K562 (cell line): ENCODE data around the gene SLC30A3. TPM values are rescaled to one million over a fixed set of nuclear protein-coding genes. Genes with fewer than 3 reads are reported as not detected.

Experiments
- ATAC-seq: fragments of 200-7000 bp; cut with Tn5 transposase; 3 replicates; pipeline ENCODE4 v1.9.1; 2020; ENCODE audit warnings: moderate library complexity
- BruUV-seq: library from RNA; stranded (reverse); fragments of 400-500 nt; replicated peaks from 2 replicates; lab custom pipeline; 2021; lab: Mats Ljungman, UMichigan
- CTCF ChIA-PET: fragments of 300-600 bp; formaldehyde crosslinking; extraction: SDS; loops from one replicate; lab custom pipeline; 2021; ENCODE audit warnings: low intra/inter-chr PET ratio; lab: Yijun Ruan, JAX
- POLR2A ChIA-PET: fragments of 300-600, 350-650 bp; sonication (Branson Sonifier 250); formaldehyde crosslinking; extraction: SDS; loops from one replicate; lab custom pipeline; 2021; ENCODE audit warnings: antibody characterized with exemption, inconsistent platforms; lab: Yijun Ruan, JAX
- DNase-seq, 4 experiments: peaks; one replicate each; pipeline versions ENCODE4 v3.0.0 to v3.0.0-alpha.2; 2011 to 2018; ENCODE audit warnings: low spot score in 3 of 4, mixed read lengths in 3 of 4; ENCODE audit errors: extremely low read depth in 1 of 4
- FAIRE-seq: peaks from 2 replicates; lab custom pipeline; 2011; peaks lifted over from hg19 to GRCh38; lab: Jason Lieb, UNC
- H2AFZ ChIP-seq: 2 replicates; pipeline ENCODE4 v1.6.0; 2011; ENCODE audit warnings: low read depth, low read length, control low read depth, inconsistent platforms
- H3K27ac ChIP-seq: fragments of 200-600 bp; 3 replicates; pipeline ENCODE4 v1.8.0; 2011; ENCODE audit warnings: low read depth, mild to moderate bottlenecking, control low read depth, inconsistent platforms, low read length, moderate library complexity, mixed read lengths; ENCODE audit errors: extremely low read depth
- H3K27me3 ChIP-seq, 2 experiments: fragments of 300-600 bp in 1 of 2; 2 replicates in 1 of 2; 3 replicates in 1 of 2; pipeline versions ENCODE4 v1.6.0 to v1.8.0; 2011; ENCODE audit warnings: inconsistent platforms in 2 of 2, low read length in 2 of 2, mild to moderate bottlenecking in 1 of 2, mixed read lengths in 1 of 2, moderate library complexity in 1 of 2; ENCODE audit not compliant: control insufficient read depth in 2 of 2, insufficient read depth in 2 of 2
- H3K36me3 ChIP-seq: fragments of 300-600 bp; 3 replicates; pipeline ENCODE4 v1.8.0; 2011; ENCODE audit warnings: mild to moderate bottlenecking, low read length, inconsistent platforms; ENCODE audit not compliant: control insufficient read depth, insufficient read depth
- H3K4me1 ChIP-seq, 2 experiments: fragments of 200-600 bp in 1 of 2; replicated peaks in 1 of 2; 2 replicates in 1 of 2; 3 replicates in 1 of 2; pipeline versions ENCODE4 v1.5.1 to v1.8.0; 2011; ENCODE audit warnings: inconsistent platforms in 2 of 2, low read length in 2 of 2, mild to moderate bottlenecking in 1 of 2, mixed read lengths in 1 of 2, moderate library complexity in 1 of 2; ENCODE audit not compliant: control insufficient read depth in 2 of 2, insufficient read depth in 2 of 2
- H3K4me2 ChIP-seq: 2 replicates; pipeline ENCODE4 v1.6.1; 2011; ENCODE audit warnings: low read length, control low read depth, inconsistent platforms, mixed read lengths; ENCODE audit not compliant: insufficient read depth
- H3K4me3 ChIP-seq: fragments of 200-600 bp; sonication (generic), shearing (Covaris generic); 2 replicates; pipeline ENCODE4 v1.5.1; 2016; ENCODE audit warnings: control low read depth, inconsistent platforms
- H3K79me2 ChIP-seq: fragments of 200-600 bp; 3 replicates; pipeline ENCODE4 v1.8.0; 2011; ENCODE audit warnings: low read length, inconsistent platforms; ENCODE audit not compliant: control insufficient read depth, insufficient read depth
- H3K9ac ChIP-seq, 2 experiments: 2 replicates each; pipeline versions ENCODE4 v1.6.0 to v1.6.1; 2011; ENCODE audit warnings: low read depth in 2 of 2, low read length in 2 of 2, control low read depth in 1 of 2, inconsistent platforms in 1 of 2, mild to moderate bottlenecking in 1 of 2, mixed read lengths in 1 of 2; ENCODE audit not compliant: insufficient read depth in 1 of 2
- H3K9me1 ChIP-seq: one replicate; pipeline ENCODE4 v1.6.0; 2011; ENCODE audit warnings: inconsistent platforms, mild to moderate bottlenecking, low read length, moderate library complexity; ENCODE audit not compliant: control insufficient read depth, insufficient read depth
- H3K9me3 ChIP-seq: replicated peaks from 2 replicates; pipeline ENCODE4 v1.5.1; 2011; ENCODE audit warnings: low read depth, low read length, inconsistent platforms; ENCODE audit not compliant: control insufficient read depth, insufficient read depth
- H4K20me1 ChIP-seq: replicated peaks from 2 replicates; pipeline ENCODE4 v1.6.1; 2011; ENCODE audit warnings: low read length, inconsistent platforms, mixed read lengths; ENCODE audit not compliant: control insufficient read depth, insufficient read depth
- CUX1 ChIP-seq: fragments of 200-800 bp; sonication (Bioruptor generic); IDR thresholded peaks from 2 replicates; pipeline ENCODE4 v1.6.1; 2016; ENCODE audit warnings: missing genetic modification characterization, missing compliant biosample characterization
- ESRRB ChIP-seq: fragments of 250-450 bp; sonication (Bioruptor Pico); IDR thresholded peaks from 2 replicates; pipeline ENCODE4 v1.5.0; 2020; ENCODE audit warnings: mild to moderate bottlenecking, moderate library complexity, borderline replicate concordance
- ILK ChIP-seq: fragments of 450-650 bp; IDR thresholded peaks from 2 replicates; pipeline ENCODE4 v1.6.1; 2016; ENCODE audit warnings: missing genetic modification characterization, low read depth, mild to moderate bottlenecking, missing compliant biosample characterization, moderate library complexity, borderline replicate concordance
- KLF16 ChIP-seq: IDR thresholded peaks from 2 replicates; pipeline ENCODE4 v1.6.1; 2016; ENCODE audit warnings: antibody characterized with exemption
- MTF1 ChIP-seq: fragments of 250-450 bp; sonication (Bioruptor Pico); IDR thresholded peaks from 2 replicates; pipeline ENCODE4 v1.9.0; 2021; ENCODE audit warnings: moderate library complexity, mild to moderate bottlenecking, inconsistent platforms, borderline replicate concordance
- NCOA4 ChIP-seq: fragments of 450-650 bp; IDR thresholded peaks from 2 replicates; pipeline ENCODE4 v1.6.1; 2018; ENCODE audit warnings: mild to moderate bottlenecking; ENCODE audit not compliant: partially characterized antibody
- NR3C1 ChIP-seq: sonication (generic); formaldehyde crosslinking; IDR thresholded peaks from 2 replicates; pipeline ENCODE4 v1.8.1; 2022; ENCODE audit warnings: missing genetic modification reagents
- OTX1 ChIP-seq: fragments of 450-650 bp; formaldehyde crosslinking; IDR thresholded peaks from 2 replicates; pipeline ENCODE4 v1.4.0; 2022; ENCODE audit warnings: mild to moderate bottlenecking
- STAT5A ChIP-seq: IDR thresholded peaks from 2 replicates; pipeline ENCODE4 v1.6.1; 2012; ENCODE audit warnings: low read length, inconsistent platforms, borderline replicate concordance
- ZNF224 ChIP-seq: sonication (generic); formaldehyde crosslinking; IDR thresholded peaks from 2 replicates; pipeline ENCODE4 v1.8.0; 2022; ENCODE audit warnings: mild to moderate bottlenecking, missing genetic modification reagents
- ZNF512 ChIP-seq: IDR thresholded peaks from 2 replicates; pipeline ENCODE4 v1.6.1; 2016; ENCODE audit warnings: missing genetic modification characterization, missing compliant biosample characterization
- WGBS: fragments of 100-300 bp; shearing (Covaris generic); methylation state at CpG from one replicate; pipeline ENCODE4 v1.1.6; 2016; ENCODE audit warnings: low coverage, mixed read lengths; ENCODE audit not compliant: insufficient coverage; ENCODE audit errors: missing lambda C conversion rate; 5-methylcytosine and 5-hydroxymethylcytosine counted together
- in situ Hi-C: fragments of 300-500 bp; cut with MboI; formaldehyde crosslinking; loops from 4 replicates; pipeline ENCODE4 v1.15.0; 2018; ENCODE audit warnings: inconsistent platforms, mixed read lengths
- intact Hi-C: fragments of 100-400 bp; cut with micrococcal nuclease; formaldehyde crosslinking; loops from 2 replicates; pipeline ENCODE4 v1.14.2; 2022
- polyA plus RNA-seq, 8 experiments: library from polyadenylated mRNA; depleted of rRNA in 4 of 8; stranded (reverse) in 5 of 8; unstranded in 3 of 8; fragments of >200 nt; fragmentation: Nextera tagmentation in 2 of 8; fragmentation: Illumina TruSeq in 1 of 8; extraction: Ambion mirVana in 2 of 8; extraction: Trizol in 1 of 8; gene quantifications; 2 replicates each; pipeline versions ENCODE4 v1.2.1 to v1.2.3, GENCODE V29; 2011 to 2014; ENCODE audit warnings: inconsistent platforms in 1 of 8, missing spikeins in 1 of 8
- total RNA-seq, 7 experiments: library from RNA; depleted of rRNA in 6 of 7; stranded (reverse); fragments of >200 nt in 6 of 7; fragmentation: Illumina TruSeq in 2 of 7; extraction: Trizol in 2 of 7; gene quantifications; 2 replicates each; pipeline versions ENCODE4 v1.2.1 to v1.2.3, GENCODE V29; 2011 to 2021; ENCODE audit warnings: low replicate concordance in 1 of 7
- TF ChIP-seq, protein P1 (sequence below): fragments of 250-450 bp; sonication (Bioruptor Pico); IDR thresholded peaks from 2 replicates; pipeline ENCODE4 v1.9.0; 2021; ENCODE audit warnings: mild to moderate bottlenecking, inconsistent platforms

SLC30A3 gene
- total and polyA plus RNA-seq, 9 of the 15 experiments (the other 6 are each of a cell fraction or from before 2014, with no cell fraction given): 0.03 to 2.7 (median 0.89) TPM; not detected in 1

- FAIRE-seq (no peak), DNase-seq (peak in 3 of 4 experiments; percentile 13 to 41 (median 38)), ATAC-seq (no peak)
- peak overlapping the region; percentile 91; the same call in 2 of the 3 replicates for H3K27ac ChIP-seq
- H3K79me2 ChIP-seq: peaks cover 40% of the 10 kb centered on the region
- no peak overlapping the region for H2AFZ ChIP-seq
- CTCF ChIA-PET: no interaction called here
- no TSS peak for BruUV-seq
- peak overlapping the region; percentile 93 for H3K4me2 ChIP-seq
- in situ Hi-C loops (no loop called here), intact Hi-C loops (no loop called here)
- H4K20me1 ChIP-seq: no peaks in the 10 kb centered on the region
- H3K9me3 ChIP-seq: no peaks in the 10 kb centered on the region
- peaks cover 79% of the 10 kb centered on the region for H3K36me3 ChIP-seq
- POLR2A ChIA-PET: interaction anchor here (0.9 to 1.2 kb wide), 4 partner anchors 11 to 28 kb away, joined by 3 read pairs; no protein-coding TSS in a partner anchor
- H3K4me1 ChIP-seq: peaks cover 19% of the 10 kb centered on the region in 2 experiments; a peak in 4 of 5 replicates
- peak overlapping the region; percentile 65; the same call in 1 of the 2 replicates for H3K4me3 ChIP-seq
- 53% methylated on average over 2 of the region's 2 CpGs for WGBS
- no peaks in the 10 kb centered on the region for H3K27me3 ChIP-seq
- peak overlapping the region; percentile 29 to 94; a peak in 2 of 4 replicates for H3K9ac ChIP-seq
- H3K9me1 ChIP-seq: no peaks in the 10 kb centered on the region
- no peak for TF ChIP-seq NR3C1 (CRISPR knock-in tag)
- no peak for TF ChIP-seq ZNF224 (CRISPR knock-in tag)
- TF ChIP-seq CUX1 (CRISPR knock-in tag): no peak
- TF ChIP-seq ZNF512 (tag): no peak
- no peak for TF ChIP-seq MTF1 (CRISPR knock-in tag)
- TF ChIP-seq STAT5A: no peak
- TF ChIP-seq, protein P1, sequence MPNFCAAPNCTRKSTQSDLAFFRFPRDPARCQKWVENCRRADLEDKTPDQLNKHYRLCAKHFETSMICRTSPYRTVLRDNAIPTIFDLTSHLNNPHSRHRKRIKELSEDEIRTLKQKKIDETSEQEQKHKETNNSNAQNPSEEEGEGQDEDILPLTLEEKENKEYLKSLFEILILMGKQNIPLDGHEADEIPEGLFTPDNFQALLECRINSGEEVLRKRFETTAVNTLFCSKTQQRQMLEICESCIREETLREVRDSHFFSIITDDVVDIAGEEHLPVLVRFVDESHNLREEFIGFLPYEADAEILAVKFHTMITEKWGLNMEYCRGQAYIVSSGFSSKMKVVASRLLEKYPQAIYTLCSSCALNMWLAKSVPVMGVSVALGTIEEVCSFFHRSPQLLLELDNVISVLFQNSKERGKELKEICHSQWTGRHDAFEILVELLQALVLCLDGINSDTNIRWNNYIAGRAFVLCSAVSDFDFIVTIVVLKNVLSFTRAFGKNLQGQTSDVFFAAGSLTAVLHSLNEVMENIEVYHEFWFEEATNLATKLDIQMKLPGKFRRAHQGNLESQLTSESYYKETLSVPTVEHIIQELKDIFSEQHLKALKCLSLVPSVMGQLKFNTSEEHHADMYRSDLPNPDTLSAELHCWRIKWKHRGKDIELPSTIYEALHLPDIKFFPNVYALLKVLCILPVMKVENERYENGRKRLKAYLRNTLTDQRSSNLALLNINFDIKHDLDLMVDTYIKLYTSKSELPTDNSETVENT (CRISPR knock-in tag): no peak
- TF ChIP-seq NCOA4: no peak
- TF ChIP-seq ESRRB (CRISPR knock-in tag): no peak
- TF ChIP-seq OTX1 (CRISPR knock-in tag): no peak
- TF ChIP-seq ILK: no peak
- TF ChIP-seq KLF16: no peak
Measured at GRCh38 chr2:27219091-27219490, 43.8 kb downstream of the SLC30A3 start.
